Hematopoietic multipotent progenitor cell treated with erythropoietin and hydrocortisone succinate and interleukin-3 and kit ligand, for 15 days (in vitro differentiated cells): ENCODE measurements around the gene RFTN1.

Experiments
- DNase-seq: peaks from one replicate; pipeline ENCODE4 v3.0.0-alpha.2; 2015; ENCODE audit warnings: low spot score

The RFTN1 gene

DNA sequence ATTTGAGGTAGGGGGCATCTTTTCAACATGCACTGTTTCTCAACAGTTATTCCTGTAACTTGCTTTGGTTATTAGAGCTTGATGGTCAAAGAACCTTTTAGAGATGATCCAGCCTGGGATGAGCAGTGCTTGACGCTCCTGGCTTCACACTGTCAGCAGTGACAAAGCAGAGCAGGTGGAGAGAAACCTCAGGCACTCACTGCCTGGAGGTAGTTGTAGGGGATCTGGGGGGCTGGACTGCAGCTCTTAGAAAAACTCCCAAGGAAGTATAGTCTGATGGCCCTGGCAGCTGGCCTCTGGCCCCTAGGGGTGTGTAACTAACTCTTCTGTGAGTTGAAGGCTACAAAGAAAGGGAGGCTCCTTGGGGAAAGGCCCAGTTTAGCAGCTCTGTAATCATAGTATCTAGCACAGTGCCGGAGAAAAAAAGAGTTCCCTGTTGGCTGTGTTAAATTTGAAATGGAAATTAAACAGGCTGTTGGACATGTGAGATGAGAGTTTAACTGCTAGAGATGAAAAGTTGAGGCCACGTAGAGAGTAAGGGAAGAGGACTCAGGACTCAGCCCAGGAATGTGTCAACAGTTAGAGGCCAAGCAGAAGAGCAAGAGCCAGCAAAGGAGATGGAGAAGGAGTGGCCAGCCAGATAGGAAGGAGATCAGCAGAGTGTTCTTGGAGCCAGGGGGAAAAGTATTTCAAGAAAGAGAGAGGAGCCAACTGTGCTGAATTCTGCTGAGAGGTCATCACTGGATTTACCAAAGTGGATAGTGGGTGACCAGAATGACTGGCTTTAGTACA lies 234.3 kb downstream of the RFTN1 start:
- DNase-seq = no peak

DNA sequence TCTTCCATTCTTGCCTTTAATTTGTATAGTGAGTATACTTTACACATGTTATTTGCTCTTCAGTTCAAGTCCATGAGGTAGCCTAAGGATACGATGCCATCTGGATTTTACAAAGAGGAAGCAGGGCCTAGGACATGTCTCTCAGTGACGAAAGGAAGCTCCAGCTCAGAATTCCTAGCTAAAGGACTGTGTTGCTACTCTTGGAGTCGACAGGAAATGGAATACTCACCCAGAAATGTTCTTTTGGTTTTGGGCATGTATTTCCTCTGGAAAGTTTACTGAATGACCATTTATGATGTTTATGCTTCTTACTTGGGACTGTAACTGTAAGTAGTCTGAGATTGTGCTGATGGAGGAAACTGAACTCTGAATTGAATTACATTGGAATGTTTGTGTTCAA lies 236.0 kb downstream of the RFTN1 start:
- DNase-seq = no peak

DNA sequence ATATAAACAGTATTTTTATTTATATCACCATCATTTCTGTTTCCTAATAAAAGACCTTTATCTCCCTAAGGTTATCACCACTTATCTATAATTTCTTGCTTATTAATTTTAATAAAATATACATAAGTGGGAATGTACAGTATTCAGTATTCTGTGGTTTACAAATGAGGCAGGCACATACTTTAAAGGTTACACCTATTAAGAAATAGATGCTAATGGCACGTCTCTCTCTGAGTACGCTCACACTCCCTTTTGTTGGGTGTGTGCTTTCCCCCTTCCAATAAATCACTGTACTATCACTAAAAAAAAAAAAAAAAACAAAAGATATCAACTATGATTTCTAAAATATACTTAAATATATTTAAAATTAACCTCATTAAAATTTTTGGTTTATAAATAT lies 239.6 kb downstream of the RFTN1 start:
- DNase-seq = no peak

DNA sequence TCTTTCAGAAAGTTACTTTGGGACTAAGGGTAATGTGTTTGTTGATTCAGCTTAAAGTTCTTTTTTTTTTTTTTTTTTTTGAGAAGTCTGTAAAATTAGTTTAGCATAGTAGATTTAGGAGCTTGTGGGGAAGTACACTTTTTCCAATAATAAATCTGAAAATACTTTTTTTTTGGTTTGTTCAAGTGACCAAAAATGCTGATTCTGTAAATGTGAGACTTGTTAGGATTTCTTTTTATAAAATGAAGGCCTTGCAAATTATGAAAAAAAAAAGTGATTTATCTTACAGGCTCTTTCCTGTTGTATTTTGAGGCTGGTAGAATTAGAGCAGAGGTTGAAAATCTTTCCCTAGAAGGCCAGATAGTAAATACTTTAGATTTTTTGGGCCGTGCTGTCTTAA lies 240.9 kb downstream of the RFTN1 start:
- no peak for DNase-seq

DNA sequence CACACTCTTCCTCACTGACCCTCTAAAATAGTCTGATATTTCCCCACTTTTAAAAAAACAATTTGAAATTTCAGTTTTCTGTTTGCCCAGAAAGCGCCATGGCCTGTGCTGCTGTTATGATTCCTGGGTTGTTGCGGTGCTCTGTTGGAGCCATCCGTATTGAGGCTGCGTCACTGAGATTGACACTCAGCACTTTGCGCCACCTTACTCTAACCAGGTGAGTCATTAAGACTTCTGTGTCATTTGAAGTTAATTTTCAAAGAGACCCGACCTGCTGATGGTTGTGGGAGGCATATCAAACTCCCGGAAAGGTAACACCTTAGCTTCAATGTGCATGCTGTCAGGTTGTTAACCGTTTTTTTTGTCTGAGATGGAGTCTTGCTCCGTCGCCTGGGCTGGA lies 242.6 kb downstream of the RFTN1 start:
- no peak for DNase-seq

DNA sequence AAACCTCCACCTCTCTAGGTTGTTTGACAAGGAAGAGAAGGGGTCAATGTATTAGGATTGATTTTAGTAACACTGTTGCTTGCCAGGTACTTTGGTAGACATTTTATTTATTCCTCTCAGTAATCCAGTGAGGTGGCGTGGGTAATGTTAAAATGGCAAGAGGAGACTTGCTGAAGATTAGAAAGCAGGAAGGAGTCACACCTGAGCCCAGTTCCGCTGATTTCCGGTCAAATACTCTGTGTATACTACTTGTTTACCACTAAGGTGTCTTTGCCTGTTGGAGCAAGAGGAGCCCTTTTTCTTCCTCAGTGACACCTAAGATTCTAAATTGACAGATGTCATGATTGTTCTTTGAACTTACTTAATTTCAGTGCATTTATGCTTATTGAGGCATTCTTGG lies 246.8 kb downstream of the RFTN1 start:
- DNase-seq = no peak
